HG02759 (cell line): Measurements from ENCODE around the gene PLEKHF1.
"Not testable (repeated sequence)": the region's sequence is repeated elsewhere in the genome, so short reads cannot be mapped to it uniquely, and the experiment has no call there.

Source experiments
- ATAC-seq: cut with Tn5 transposase; IDR thresholded peaks from one replicate; pipeline ENCODE4 v1.9.1; 2021; ENCODE audit warnings: mild to moderate bottlenecking, moderate library complexity; ENCODE audit not compliant: unreplicated experiment

Gene PLEKHF1

GRCh38 chr19:29697523-29698261 lies 32.4 kb downstream of the PLEKHF1 start:
- ATAC-seq = no peak

- no peak for ATAC-seq
Observed at GRCh38 chr19:29699861-29700260, 34.6 kb downstream of the PLEKHF1 start.

GRCh38 chr19:29700498-29700897 lies 35.2 kb downstream of the PLEKHF1 start:
- ATAC-seq = no peak

- no peak for ATAC-seq
Observed at GRCh38 chr19:29702161-29702962, 37.1 kb downstream of the PLEKHF1 start.

GRCh38 chr19:29702963-29703320 lies 37.7 kb downstream of the PLEKHF1 start:
- ATAC-seq = no peak

GRCh38 chr19:29704562-29705558 lies 39.6 kb downstream of the PLEKHF1 start:
- peak; percentile 77 for ATAC-seq

- no peak for ATAC-seq
Observed at GRCh38 chr19:29705706-29706105, 40.4 kb downstream of the PLEKHF1 start.

GRCh38 chr19:29706635-29707034 lies 41.4 kb downstream of the PLEKHF1 start:
- ATAC-seq = no peak

- no peak for ATAC-seq
Observed at GRCh38 chr19:29708554-29709439, 43.5 kb downstream of the PLEKHF1 start.

- not testable (repeated sequence) for ATAC-seq
Observed at GRCh38 chr19:29709440-29709798, 44.2 kb downstream of the PLEKHF1 start.

GRCh38 chr19:29711584-29712132 lies 46.4 kb downstream of the PLEKHF1 start:
- ATAC-seq = no peak

- no peak for ATAC-seq
Observed at GRCh38 chr19:29712744-29713516, 47.7 kb downstream of the PLEKHF1 start.

GRCh38 chr19:29714371-29714952 lies 49.2 kb downstream of the PLEKHF1 start:
- peak; percentile 28 for ATAC-seq

GRCh38 chr19:29714953-29715700 lies 49.9 kb downstream of the PLEKHF1 start, which contains the start of gene C19orf12:
Gene C19orf12, minus strand, starts transcription at chr19:29715261. Its CDS starts 6,848 bp downstream, at chr19:29708413.
- peak; percentile 84 for ATAC-seq

GRCh38 chr19:29715701-29716581 lies 50.7 kb downstream of the PLEKHF1 start:
- ATAC-seq = peak; percentile 5

GRCh38 chr19:29717051-29717450 lies 51.8 kb downstream of the PLEKHF1 start:
- ATAC-seq = no peak

- no peak for ATAC-seq
Observed at GRCh38 chr19:29724102-29724641, 58.9 kb downstream of the PLEKHF1 start.
